Activated CD4-positive, alpha-beta memory T cell treated with anti-CD3 and anti-CD28 coated beads, Interleukin-2, amount 10 ng/mL, durations not matched to agents 7 days and 5 days (primary cell): ENCODE data around the gene FOXD2. TPM values are rescaled to one million over a fixed set of nuclear protein-coding genes. Genes with fewer than 3 reads are reported as not detected.
A peak's percentile ranks its signal among the peaks of the same experiment; 100 is the strongest.

Experiments used
- CTCF ChIA-PET: fragments of 350-600 bp; sonication (Branson Sonifier 250); formaldehyde crosslinking; loops from one replicate; lab custom pipeline; 2021; ENCODE audit warnings: antibody characterized with exemption, inconsistent platforms; lab: Charles Lee
- POLR2A ChIA-PET: fragments of 350-600 bp; sonication (Branson Sonifier 250); formaldehyde crosslinking; loops from one replicate; lab custom pipeline; 2021; ENCODE audit warnings: antibody characterized with exemption; lab: Charles Lee
- DNase-seq: peaks from one replicate; pipeline ENCODE4 v3.0.0-alpha.2; 2020
- H3K27ac Mint-ChIP-seq: one replicate; pipeline ENCODE4 v1.8.0; 2021; ENCODE audit warnings: mild to moderate bottlenecking, mixed read lengths
- H3K27me3 Mint-ChIP-seq: one replicate; pipeline ENCODE4 v1.8.0; 2021; ENCODE audit warnings: mixed read lengths
- H3K36me3 Mint-ChIP-seq: one replicate; pipeline ENCODE4 v1.8.0; 2021; ENCODE audit warnings: low read depth, mixed read lengths
- H3K4me1 Mint-ChIP-seq: one replicate; pipeline ENCODE4 v1.8.0; 2021; ENCODE audit warnings: mixed read lengths
- H3K4me3 Mint-ChIP-seq: one replicate; pipeline ENCODE4 v1.8.0; 2021; ENCODE audit warnings: mild to moderate bottlenecking, mixed read lengths
- H3K9me3 Mint-ChIP-seq: one replicate; pipeline ENCODE4 v1.8.0; 2021; ENCODE audit warnings: mixed read lengths
- total RNA-seq, 2 experiments: library from RNA; stranded (reverse); gene quantifications; one replicate each; pipeline ENCODE4 v1.2.3, GENCODE V29; 2021

FOXD2 gene
- total RNA-seq, 2 experiments from 2014 or later = 0.65 to 0.68 TPM

DNA sequence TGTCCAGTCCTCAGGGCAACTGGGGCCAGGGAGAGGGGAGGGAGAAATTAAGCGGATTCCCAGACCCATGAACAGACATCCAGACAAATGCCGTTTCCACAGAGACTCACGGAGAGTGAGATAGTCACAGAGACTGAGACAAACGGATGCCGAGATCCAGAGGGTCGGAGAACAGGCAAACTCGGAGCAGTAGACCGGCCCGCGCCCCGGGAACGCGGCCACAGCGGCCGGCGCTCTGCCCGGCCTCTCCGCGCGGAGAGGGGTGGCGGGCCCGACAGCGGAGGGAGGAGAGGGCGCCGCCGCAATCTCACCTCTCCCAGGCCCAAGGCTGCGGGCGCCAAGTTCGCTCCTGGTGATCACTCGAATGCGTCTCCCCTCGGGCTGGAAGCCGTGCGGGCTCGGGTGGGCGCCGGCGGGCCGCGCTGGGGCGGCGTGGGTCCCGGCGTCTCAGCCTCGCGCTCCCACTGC, 831 bp upstream of the FOXD2 start:
- Mint-ChIP-seq H3K9me3 (no peaks in the 10 kb centered on the region), H3K27ac (peak overlapping the region; percentile 85), H3K36me3 (peaks cover 42% of the 10 kb centered on the region), H3K4me1 (peaks cover 37% of the 10 kb centered on the region), H3K27me3 (peaks cover 3% of the 10 kb centered on the region), H3K4me3 (peak overlapping the region; percentile 93)
- ChIA-PET POLR2A (interaction anchor here (0.9 to 3.2 kb wide), 6 partner anchors 12 to 625 kb away, joined by 3 to 22 read pairs (median 10); partner anchors contain the start of genes CMPK1 and STIL), CTCF (interaction anchor here (0.5 to 7.5 kb wide), 59 partner anchors 8 to 318 kb away, joined by 3 to 91 read pairs (median 4); partner anchors contain the start of genes CMPK1 and STIL)
- no peak for DNase-seq

- POLR2A ChIA-PET = interaction anchor here (1.0 to 3.2 kb wide), 5 partner anchors 11 to 227 kb away, joined by 3 to 22 read pairs (median 17); partner anchors contain the start of genes CMPK1 and STIL
- peak overlapping the region; percentile 93 for H3K4me3 Mint-ChIP-seq
- peaks cover 26% of the 10 kb centered on the region for H3K4me1 Mint-ChIP-seq
Observed at GRCh38 chr1:47438165-47439016, 547 bp downstream of the FOXD2 start.

GRCh38 chr1:47439017-47439818, 1.4 kb downstream of the FOXD2 start:
- Mint-ChIP-seq H3K27ac (no peak overlapping the region), H3K4me3 (peak overlapping the region; percentile 39), H3K4me1 (peaks cover 29% of the 10 kb centered on the region), H3K9me3 (no peaks in the 10 kb centered on the region), H3K36me3 (peaks cover 25% of the 10 kb centered on the region), H3K27me3 (peaks cover 3% of the 10 kb centered on the region)
- no peak for DNase-seq
- CTCF ChIA-PET = interaction anchor here (1.9 to 7.5 kb wide), 6 partner anchors 10 to 288 kb away, joined by 11 to 91 read pairs (median 28); partner anchors contain the start of gene CMPK1
- POLR2A ChIA-PET = interaction anchor here (3.1 kb wide), 1 partner anchor 10 kb away, joined by 17 read pairs; no protein-coding TSS in a partner anchor

More at GRCh38 chr1:47438165-47439016, 547 bp downstream of the FOXD2 start:
- H3K27ac Mint-ChIP-seq = peak overlapping the region; percentile 65
- DNase-seq = peak; percentile 47
- H3K9me3 Mint-ChIP-seq = no peaks in the 10 kb centered on the region
- H3K27me3 Mint-ChIP-seq = peaks cover 3% of the 10 kb centered on the region
- H3K36me3 Mint-ChIP-seq = peaks cover 29% of the 10 kb centered on the region
- CTCF ChIA-PET = interaction anchor here (0.9 to 7.5 kb wide), 41 partner anchors 8 to 1135 kb away, joined by 3 to 91 read pairs (median 5); partner anchors contain the start of genes CMPK1 and STIL

GRCh38 chr1:47439819-47440598, 2.2 kb downstream of the FOXD2 start:
- ChIA-PET POLR2A (no interaction called here), CTCF (interaction anchor here (3.7 kb wide), 1 partner anchor 287 kb away, joined by 11 read pairs; no protein-coding TSS in a partner anchor)
- H3K4me3 Mint-ChIP-seq = peak overlapping the region; percentile 39

DNA sequence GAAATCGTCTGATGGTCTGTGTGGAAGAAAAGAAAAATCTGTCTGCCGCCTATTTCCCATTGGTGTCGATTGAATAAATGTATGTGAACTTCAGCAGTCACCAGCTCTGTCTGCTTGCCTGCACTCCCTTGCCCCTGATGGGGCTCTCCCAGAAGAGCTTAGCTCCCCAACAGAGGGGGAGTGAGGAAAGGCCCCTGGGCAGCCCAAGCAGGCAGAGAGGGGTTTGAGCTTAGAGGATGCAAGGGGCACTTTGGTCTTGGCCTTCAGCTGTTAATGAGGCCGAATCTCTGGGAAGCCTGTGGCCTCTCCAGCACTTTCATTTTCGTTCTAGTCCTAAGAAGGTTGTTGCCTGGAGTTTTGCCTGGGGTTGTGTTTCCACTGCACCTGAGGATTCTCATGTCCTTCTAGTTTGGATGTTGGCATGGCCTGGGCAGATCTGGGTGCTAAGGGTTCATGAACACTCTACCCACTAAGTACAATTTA, 2.8 kb downstream of the FOXD2 start:
- ChIA-PET CTCF (interaction anchor here (2.3 to 3.7 kb wide), 2 partner anchors 9 to 286 kb away, joined by 8 to 11 read pairs; no protein-coding TSS in a partner anchor), POLR2A (interaction anchor here (1.1 kb wide), 1 partner anchor 9 kb away, joined by 4 read pairs; no protein-coding TSS in a partner anchor)
- Mint-ChIP-seq H3K27me3 (peaks cover 3% of the 10 kb centered on the region), H3K27ac (no peak overlapping the region), H3K4me1 (peaks cover 30% of the 10 kb centered on the region), H3K9me3 (no peaks in the 10 kb centered on the region), H3K36me3 (peaks cover 15% of the 10 kb centered on the region), H3K4me3 (no peak overlapping the region)
- DNase-seq = no peak

More at GRCh38 chr1:47439819-47440598, 2.2 kb downstream of the FOXD2 start:
- no peak overlapping the region for H3K27ac Mint-ChIP-seq
- H3K9me3 Mint-ChIP-seq = no peaks in the 10 kb centered on the region
- DNase-seq = no peak
- H3K4me1 Mint-ChIP-seq = peaks cover 30% of the 10 kb centered on the region
- H3K27me3 Mint-ChIP-seq = peaks cover 3% of the 10 kb centered on the region
- H3K36me3 Mint-ChIP-seq = peaks cover 21% of the 10 kb centered on the region

DNA sequence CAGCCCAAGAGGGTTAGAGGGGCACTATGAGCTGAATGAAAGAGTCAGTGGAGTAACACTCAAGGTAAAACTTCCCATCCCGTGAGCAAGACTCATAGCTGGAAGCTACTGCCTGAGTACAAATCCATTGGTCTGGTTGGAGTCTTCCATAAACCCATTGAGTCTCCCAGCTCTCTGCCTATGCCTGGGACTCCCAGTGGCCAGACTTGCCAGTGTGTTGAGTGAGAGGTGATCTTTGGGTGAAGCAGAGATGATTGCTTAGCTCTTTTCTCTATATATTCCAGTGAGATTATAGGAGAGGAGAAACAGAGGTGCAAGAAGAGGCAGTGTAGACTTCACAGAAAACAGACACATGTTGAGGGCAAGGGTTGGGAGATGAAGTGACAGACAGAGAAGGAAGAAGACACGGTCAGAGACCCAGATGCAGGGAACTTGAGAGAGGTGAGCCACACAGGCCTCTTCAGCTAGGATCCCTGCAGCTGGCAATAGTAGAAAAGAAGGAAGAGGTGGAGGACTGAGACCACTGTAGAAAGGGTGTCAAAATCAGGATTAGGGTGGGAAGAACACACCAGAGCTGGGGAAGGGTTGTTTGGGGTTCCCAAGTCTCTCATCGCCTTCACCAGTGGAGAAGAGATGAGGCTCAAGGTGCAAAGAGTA, 3.7 kb downstream of the FOXD2 start:
- peaks cover 9% of the 10 kb centered on the region for H3K36me3 Mint-ChIP-seq
- no peak for DNase-seq
- H3K9me3 Mint-ChIP-seq = no peaks in the 10 kb centered on the region
- ChIA-PET POLR2A (interaction anchor here (1.1 kb wide), 1 partner anchor 8 kb away, joined by 4 read pairs; no protein-coding TSS in a partner anchor), CTCF (interaction anchor here (0.8 to 3.7 kb wide), 3 partner anchors 10 to 285 kb away, joined by 3 to 11 read pairs (median 8); no protein-coding TSS in a partner anchor)
- H3K27me3 Mint-ChIP-seq = peaks cover 3% of the 10 kb centered on the region
- peaks cover 25% of the 10 kb centered on the region for H3K4me1 Mint-ChIP-seq
- H3K4me3 Mint-ChIP-seq = no peak overlapping the region
- H3K27ac Mint-ChIP-seq = no peak overlapping the region

GRCh38 chr1:47442202-47442601, 4.4 kb downstream of the FOXD2 start:
- ChIA-PET CTCF (interaction anchor here (2.3 to 3.7 kb wide), 2 partner anchors 10 to 284 kb away, joined by 8 to 11 read pairs; no protein-coding TSS in a partner anchor), POLR2A (no interaction called here)
- H3K4me3 Mint-ChIP-seq = no peak overlapping the region
- H3K9me3 Mint-ChIP-seq = no peaks in the 10 kb centered on the region
- no peak for DNase-seq
- peaks cover 3% of the 10 kb centered on the region for H3K27me3 Mint-ChIP-seq
- peaks cover 25% of the 10 kb centered on the region for H3K4me1 Mint-ChIP-seq
- no peak overlapping the region for H3K27ac Mint-ChIP-seq
- peaks cover 5% of the 10 kb centered on the region for H3K36me3 Mint-ChIP-seq

GRCh38 chr1:47442842-47443529, 5.1 kb downstream of the FOXD2 start:
- Mint-ChIP-seq H3K27ac (no peak overlapping the region), H3K27me3 (peaks cover 5% of the 10 kb centered on the region), H3K36me3 (peaks cover 5% of the 10 kb centered on the region), H3K9me3 (no peaks in the 10 kb centered on the region), H3K4me1 (peaks cover 25% of the 10 kb centered on the region), H3K4me3 (no peak overlapping the region)
- no peak for DNase-seq
- ChIA-PET POLR2A (no interaction called here), CTCF (interaction anchor here (2.3 to 3.7 kb wide), 2 partner anchors 11 to 284 kb away, joined by 8 to 11 read pairs; no protein-coding TSS in a partner anchor)

DNA sequence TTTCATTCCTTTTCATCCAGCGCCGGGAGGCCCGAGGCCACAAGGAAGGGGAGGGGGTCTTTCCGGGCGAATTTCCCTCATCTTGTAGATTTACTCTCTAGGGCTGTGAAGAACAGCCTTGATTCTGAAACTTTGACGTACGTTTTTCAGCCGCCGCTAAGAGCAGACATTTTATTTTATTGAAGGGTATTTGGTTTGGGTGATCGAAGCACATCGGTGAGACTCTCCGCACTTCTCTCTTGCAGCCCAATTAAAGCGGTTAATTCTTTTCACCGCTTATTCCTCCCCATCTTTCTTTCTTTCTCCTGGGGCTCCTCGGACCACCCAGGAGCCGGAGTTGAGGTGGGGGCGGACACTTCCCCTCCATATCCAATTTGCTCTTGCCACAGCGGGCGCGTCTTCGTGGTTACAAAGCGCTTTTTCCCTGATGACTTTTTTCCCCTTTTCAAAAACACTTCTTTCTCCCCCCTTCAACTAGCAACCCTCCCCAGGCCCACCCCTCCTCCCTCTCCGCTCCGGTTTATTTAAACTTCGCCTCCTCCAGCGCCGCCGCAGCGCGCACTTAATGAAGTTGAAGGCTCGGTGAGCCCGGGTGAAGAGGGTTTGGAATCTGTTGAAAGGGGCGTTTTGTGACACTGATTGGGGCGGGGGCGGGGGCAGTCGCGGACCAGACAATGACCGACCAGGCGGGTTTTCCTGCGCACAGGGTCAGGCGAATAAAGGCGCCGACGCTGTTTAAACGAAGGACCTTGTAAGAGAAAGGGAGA, 5.9 kb downstream of the FOXD2 start:
- ChIA-PET CTCF (interaction anchor here (0.7 to 1.3 kb wide), 3 partner anchors 7 to 12 kb away, joined by 3 to 7 read pairs (median 3); no protein-coding TSS in a partner anchor), POLR2A (no interaction called here)
- peaks cover 5% of the 10 kb centered on the region for H3K36me3 Mint-ChIP-seq
- H3K27ac Mint-ChIP-seq = peak overlapping the region; percentile 23
- no peak for DNase-seq
- peaks cover 23% of the 10 kb centered on the region for H3K4me1 Mint-ChIP-seq
- H3K27me3 Mint-ChIP-seq = peaks cover 9% of the 10 kb centered on the region
- peak overlapping the region; percentile 60 for H3K4me3 Mint-ChIP-seq
- no peaks in the 10 kb centered on the region for H3K9me3 Mint-ChIP-seq

DNA sequence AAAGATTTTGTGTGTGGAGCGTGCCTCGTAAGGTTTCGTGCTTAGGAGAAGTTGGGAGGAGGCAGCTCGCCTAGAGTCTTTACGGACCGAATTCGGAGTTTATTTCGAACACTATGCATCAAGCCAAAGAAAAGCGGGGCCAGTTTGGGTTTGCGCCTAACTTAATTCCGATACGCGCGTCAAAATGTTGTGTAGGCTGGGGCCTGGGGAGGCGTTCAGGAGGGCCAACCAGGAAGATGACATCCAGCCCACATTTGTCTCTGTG, 6.4 kb downstream of the FOXD2 start:
- POLR2A ChIA-PET = no interaction called here

More for the DNA sequence above, 6.4 kb downstream of the FOXD2 start:
- H3K4me3 Mint-ChIP-seq = peak overlapping the region; percentile 60
- no peak for DNase-seq
- peak overlapping the region; percentile 23 for H3K27ac Mint-ChIP-seq
- peaks cover 23% of the 10 kb centered on the region for H3K4me1 Mint-ChIP-seq
- H3K27me3 Mint-ChIP-seq = peaks cover 14% of the 10 kb centered on the region
- CTCF ChIA-PET = interaction anchor here (0.7 to 1.3 kb wide), 3 partner anchors 8 to 12 kb away, joined by 3 to 7 read pairs (median 3); no protein-coding TSS in a partner anchor
- H3K36me3 Mint-ChIP-seq = peaks cover 5% of the 10 kb centered on the region
- no peaks in the 10 kb centered on the region for H3K9me3 Mint-ChIP-seq
